Activated naive CD8-positive, alpha-beta T cell (primary cell): ENCODE results near the gene MRPS25.

ENCODE experiments used
- H3K27ac Mint-ChIP-seq: one replicate; pipeline ENCODE4 v1.8.0; 2021; ENCODE audit warnings: mixed read lengths
- H3K27me3 Mint-ChIP-seq: one replicate; pipeline ENCODE4 v1.8.0; 2021; ENCODE audit warnings: mixed read lengths
- H3K36me3 Mint-ChIP-seq: one replicate; pipeline ENCODE4 v1.8.0; 2021; ENCODE audit warnings: mixed read lengths
- H3K4me1 Mint-ChIP-seq: one replicate; pipeline ENCODE4 v1.8.0; 2021; ENCODE audit warnings: low read depth, mixed read lengths
- H3K4me3 Mint-ChIP-seq: one replicate; pipeline ENCODE4 v1.8.0; 2021; ENCODE audit warnings: mild to moderate bottlenecking, mixed read lengths
- H3K9me3 Mint-ChIP-seq: one replicate; pipeline ENCODE4 v1.8.0; 2021; ENCODE audit warnings: low read depth, mixed read lengths

Gene MRPS25

DNA sequence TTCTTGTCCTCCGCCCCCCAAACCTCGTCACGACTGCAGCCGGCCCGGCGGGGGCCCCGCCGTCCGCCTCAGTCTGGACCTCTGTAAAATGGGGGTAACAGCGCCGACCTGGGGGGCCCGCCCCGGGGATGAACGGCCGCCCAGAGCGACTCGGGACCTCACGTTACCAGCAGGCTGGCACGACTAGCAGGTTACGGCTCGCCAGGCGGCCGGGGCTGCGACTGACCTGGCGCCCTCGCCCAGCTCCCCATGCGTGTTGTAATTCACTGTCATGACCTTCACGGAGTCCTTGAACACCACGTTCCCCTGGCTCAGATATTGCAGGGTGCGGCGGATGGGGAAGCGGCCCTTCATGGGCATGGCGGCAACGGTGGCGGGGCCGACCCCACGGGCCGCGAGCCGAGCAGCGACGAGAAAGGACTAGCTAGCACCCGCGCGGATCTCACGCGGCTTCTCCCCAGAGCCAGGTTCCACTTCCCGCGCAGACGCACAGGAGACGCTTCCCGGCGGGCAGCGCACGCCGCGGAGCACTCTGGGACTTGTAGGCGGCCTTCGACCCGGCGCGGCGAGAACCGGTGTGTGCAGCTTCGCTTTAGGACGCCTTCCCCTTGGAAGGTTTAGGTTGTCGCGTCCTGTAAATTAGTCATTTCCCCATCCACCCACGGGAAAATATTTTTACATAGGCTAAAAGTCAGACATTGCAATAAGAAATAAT is at the start of gene MRPS25:
TSS of gene MRPS25 (minus strand) at position 481 of the 715 bp plus-strand sequence. CDS start at position 360, 121 bp downstream.
- Mint-ChIP-seq H3K27me3 (no peaks in the 10 kb centered on the region), H3K27ac (peak within 1 kb of the TSS; percentile 98)

DNA sequence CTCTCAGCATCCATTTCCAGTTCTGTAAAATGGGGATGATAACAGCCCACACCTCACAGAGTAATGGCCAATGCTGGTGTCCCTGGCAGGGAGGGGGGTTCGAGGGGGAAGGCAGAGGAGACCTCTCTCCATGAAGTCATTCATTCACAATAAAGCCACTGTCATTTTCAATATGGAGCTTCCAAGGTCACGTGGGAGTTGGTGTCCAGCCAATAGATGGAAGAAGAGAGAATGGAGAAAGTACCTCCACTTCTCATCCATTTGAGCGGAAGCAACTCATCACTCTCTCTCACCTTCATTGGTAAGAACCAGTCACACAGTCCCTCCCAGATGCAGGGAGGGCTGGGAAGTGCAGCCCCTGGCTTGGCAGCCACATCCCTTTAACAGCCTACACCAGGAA is 48.8 kb upstream of the MRPS25 start:
- no peak overlapping the region for H3K27ac Mint-ChIP-seq
- no peaks in the 10 kb centered on the region for H3K36me3 Mint-ChIP-seq

More for the DNA sequence above, at the start of gene MRPS25:
- H3K9me3 Mint-ChIP-seq, result no peaks in the 10 kb centered on the region
- peaks cover 6% of the 10 kb centered on the region for H3K36me3 Mint-ChIP-seq
- H3K4me3 Mint-ChIP-seq, result peak within 1 kb of the TSS; percentile 96
- peaks cover 25% of the 10 kb centered on the region for H3K4me1 Mint-ChIP-seq

DNA sequence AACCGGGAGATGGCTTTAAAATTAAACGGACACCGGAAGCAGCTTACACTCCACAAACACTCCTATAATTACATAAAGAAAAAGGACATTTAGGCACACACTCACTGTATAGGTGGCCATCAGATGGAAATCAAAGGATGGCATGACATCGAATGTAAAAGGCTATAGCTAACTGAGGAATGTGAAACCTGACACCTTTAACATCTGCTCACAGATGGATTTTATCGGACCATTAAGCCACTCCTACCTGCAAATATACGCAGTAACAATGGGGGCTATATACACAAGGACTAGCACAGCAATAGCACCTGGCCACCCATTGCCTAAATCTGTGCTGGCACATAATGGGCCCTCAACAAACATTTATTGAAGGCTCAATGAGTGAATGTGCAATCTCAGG is 48.4 kb upstream of the MRPS25 start:
- H3K36me3 Mint-ChIP-seq, result no peaks in the 10 kb centered on the region
- H3K9me3 Mint-ChIP-seq, result no peaks in the 10 kb centered on the region
- no peak overlapping the region for H3K4me3 Mint-ChIP-seq
- H3K4me1 Mint-ChIP-seq, result no peaks in the 10 kb centered on the region
- no peak overlapping the region for H3K27ac Mint-ChIP-seq
- no peaks in the 10 kb centered on the region for H3K27me3 Mint-ChIP-seq

More for the DNA sequence above, 48.8 kb upstream of the MRPS25 start:
- no peak overlapping the region for H3K4me3 Mint-ChIP-seq
- H3K4me1 Mint-ChIP-seq, result no peaks in the 10 kb centered on the region
- H3K27me3 Mint-ChIP-seq, result no peaks in the 10 kb centered on the region
- H3K9me3 Mint-ChIP-seq, result no peaks in the 10 kb centered on the region

DNA sequence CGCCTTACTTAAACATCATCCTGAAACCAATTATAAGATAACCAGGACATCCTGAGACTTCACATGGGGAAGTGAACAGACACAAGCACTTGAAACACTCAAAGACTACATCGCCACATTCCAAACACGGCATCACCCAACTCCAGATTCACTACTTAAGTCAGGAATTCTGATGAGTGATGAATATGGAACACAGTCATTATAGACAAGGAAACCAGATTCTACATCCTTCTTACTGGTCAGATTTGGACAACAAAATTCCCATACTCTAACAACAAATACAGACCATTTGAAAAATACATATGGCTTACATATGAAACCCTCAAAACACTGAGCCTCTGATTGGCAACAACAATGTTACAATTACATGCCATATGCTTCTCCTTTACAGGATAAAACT is 46.9 kb upstream of the MRPS25 start:
- Mint-ChIP-seq H3K27ac (no peak overlapping the region), H3K4me1 (peaks cover 6% of the 10 kb centered on the region), H3K36me3 (no peaks in the 10 kb centered on the region), H3K4me3 (no peak overlapping the region), H3K27me3 (peaks cover 4% of the 10 kb centered on the region), H3K9me3 (no peaks in the 10 kb centered on the region)

DNA sequence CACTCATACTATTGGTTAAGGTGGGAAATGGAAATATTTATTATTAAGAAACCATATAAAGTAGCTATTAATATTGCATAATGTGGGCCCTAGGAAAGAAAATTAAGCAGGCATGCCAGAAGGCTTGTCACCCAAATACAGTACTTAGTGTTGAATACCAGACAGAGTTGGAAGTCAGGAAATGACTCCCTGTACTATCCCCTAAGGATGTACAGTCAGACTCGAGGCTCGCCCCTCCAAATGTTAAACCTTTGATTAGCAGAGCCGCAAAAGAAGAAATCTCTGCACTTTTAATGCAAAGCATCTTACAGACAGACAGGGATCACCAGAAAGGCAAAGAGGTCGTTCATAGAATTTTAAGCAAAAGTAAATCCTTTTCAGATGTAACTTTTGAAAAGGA is 45.1 kb upstream of the MRPS25 start:
- Mint-ChIP-seq H3K27me3 (peaks cover 6% of the 10 kb centered on the region), H3K4me3 (no peak overlapping the region), H3K9me3 (no peaks in the 10 kb centered on the region), H3K36me3 (no peaks in the 10 kb centered on the region), H3K4me1 (peaks cover 6% of the 10 kb centered on the region), H3K27ac (no peak overlapping the region)

DNA sequence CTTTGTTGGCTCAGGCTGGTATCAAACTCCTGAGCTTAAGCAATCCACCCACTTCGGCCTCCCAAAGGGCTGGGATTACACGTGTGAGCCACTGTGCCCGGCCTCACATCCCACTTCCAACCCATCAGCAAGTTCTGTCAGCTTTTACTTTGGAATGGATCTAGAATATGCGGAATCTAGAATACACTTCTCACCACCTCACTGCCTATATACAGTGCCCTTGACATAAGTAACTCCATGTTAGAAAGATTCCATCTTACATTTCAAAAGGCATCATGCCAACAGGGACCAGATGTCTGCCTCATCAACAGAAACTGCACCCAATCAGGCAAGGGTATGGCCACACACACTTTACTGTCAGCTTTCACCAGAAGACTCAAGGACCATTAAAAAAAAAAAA is 43.8 kb upstream of the MRPS25 start:
- Mint-ChIP-seq H3K27ac (no peak overlapping the region), H3K27me3 (peaks cover 6% of the 10 kb centered on the region), H3K9me3 (no peaks in the 10 kb centered on the region), H3K4me1 (peaks cover 6% of the 10 kb centered on the region), H3K36me3 (no peaks in the 10 kb centered on the region), H3K4me3 (no peak overlapping the region)

DNA sequence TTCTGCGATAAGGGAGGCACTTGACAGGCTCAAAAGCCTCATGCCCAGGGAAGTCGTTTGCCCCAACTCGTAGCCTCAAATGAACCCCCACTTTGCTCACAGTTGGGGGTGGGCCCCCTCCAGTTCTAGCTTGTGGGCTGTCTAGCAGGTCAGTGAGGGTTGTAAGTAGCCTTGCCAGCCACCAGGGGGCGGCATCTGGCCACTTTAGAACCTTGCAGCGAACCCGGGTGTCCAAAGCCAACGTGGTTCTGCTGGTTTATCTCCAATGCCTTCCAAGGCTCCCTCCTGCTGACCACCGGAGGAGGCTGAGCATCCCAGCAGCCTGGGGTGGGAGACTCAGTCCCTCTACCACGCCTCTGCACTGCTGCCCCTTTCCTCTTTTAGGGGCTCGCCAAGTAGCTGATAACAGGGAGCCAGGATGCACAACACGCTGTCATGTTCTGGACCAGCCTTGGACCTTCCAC is 43.0 kb upstream of the MRPS25 start:
- Mint-ChIP-seq H3K27me3 (peaks cover 8% of the 10 kb centered on the region), H3K27ac (no peak overlapping the region), H3K36me3 (no peaks in the 10 kb centered on the region), H3K9me3 (no peaks in the 10 kb centered on the region), H3K4me3 (no peak overlapping the region), H3K4me1 (peaks cover 6% of the 10 kb centered on the region)

DNA sequence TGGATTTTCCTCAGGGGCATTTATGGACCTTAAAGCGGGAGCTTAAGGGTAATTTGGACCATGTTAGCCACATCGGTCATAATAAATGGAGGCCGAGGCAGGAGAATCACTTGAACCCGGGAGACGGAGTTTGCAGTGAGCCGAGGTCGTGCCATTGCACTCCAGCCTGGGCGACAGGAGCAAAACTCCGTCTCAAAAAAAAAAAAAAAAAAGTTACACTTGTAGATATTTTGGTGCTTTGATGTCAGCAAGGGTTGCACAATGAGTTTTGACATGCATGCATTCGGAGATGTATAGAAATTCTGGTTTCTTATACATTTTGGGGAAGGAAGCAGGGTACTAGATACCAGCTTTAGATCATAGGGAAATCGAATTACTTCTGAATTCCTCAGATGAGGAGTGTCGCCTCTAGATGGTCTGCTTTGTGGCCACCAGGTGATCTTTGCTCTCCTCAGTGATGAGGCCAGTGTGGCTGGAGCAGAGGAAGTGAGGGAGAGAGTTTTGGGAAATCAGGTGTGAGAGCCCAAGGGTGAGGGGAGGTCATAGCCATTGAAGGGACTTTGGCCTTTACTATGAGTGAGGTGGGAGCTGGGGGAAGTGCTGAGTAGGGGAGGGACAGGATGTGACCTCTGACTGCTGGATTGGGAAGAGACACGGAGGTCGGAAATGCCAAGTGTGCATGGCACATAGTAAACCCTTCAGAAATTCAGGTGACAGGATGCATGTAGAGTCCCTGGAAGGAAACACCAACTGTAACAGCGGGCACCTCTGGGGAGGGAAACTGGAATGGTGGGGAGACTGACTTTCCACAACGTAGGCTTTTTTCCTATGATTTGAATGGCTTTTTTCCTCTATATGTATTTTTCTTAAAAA is 42.2 kb upstream of the MRPS25 start:
- H3K27ac Mint-ChIP-seq, result no peak overlapping the region
- H3K9me3 Mint-ChIP-seq, result no peaks in the 10 kb centered on the region
- H3K27me3 Mint-ChIP-seq, result peaks cover 8% of the 10 kb centered on the region
- H3K4me1 Mint-ChIP-seq, result peaks cover 6% of the 10 kb centered on the region
- H3K36me3 Mint-ChIP-seq, result no peaks in the 10 kb centered on the region
- H3K4me3 Mint-ChIP-seq, result no peak overlapping the region

DNA sequence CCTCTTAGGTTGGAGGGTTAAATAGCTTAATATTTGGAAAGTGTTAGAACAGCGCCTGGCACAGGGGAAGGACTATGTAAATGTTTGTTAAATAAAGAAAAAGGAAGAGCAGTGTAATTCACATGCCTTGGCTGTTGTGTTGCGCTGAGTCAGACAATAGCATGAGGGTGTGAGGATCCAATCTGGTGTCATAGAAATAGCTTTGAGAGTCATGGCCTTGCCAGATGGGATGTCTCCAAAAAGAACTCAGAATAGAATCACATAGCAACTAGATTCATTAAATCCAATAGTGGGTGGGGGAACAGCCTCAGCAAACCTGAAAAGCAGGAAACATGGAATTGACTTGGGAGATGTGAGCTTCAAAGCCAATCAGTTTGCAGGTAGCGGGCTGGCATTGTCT is 37.7 kb upstream of the MRPS25 start:
- Mint-ChIP-seq H3K27ac (no peak overlapping the region), H3K27me3 (peaks cover 8% of the 10 kb centered on the region), H3K4me3 (no peak overlapping the region), H3K4me1 (peaks cover 21% of the 10 kb centered on the region), H3K9me3 (no peaks in the 10 kb centered on the region), H3K36me3 (no peaks in the 10 kb centered on the region)

DNA sequence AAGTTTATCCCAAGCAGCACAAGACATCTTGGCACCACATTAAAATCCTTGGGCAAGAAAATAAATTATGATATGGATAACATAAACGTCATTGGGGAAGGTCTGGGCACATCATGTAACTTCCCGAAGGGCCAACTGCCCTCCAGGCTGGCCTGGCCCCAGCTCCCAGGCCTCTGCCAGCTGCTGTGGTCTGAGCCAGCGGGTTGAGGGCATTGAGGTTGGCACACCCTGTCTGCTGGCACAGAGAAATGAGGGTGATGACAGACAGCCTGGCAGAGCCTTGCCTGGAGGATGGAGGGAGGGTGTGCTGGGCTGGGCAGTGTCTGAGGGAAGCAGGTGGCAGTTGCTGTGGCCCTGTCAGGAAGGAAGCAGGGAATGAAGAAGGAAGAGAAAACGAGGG is 37.1 kb upstream of the MRPS25 start:
- Mint-ChIP-seq H3K27me3 (peaks cover 5% of the 10 kb centered on the region), H3K4me1 (peaks cover 22% of the 10 kb centered on the region), H3K4me3 (no peak overlapping the region), H3K9me3 (no peaks in the 10 kb centered on the region), H3K27ac (no peak overlapping the region), H3K36me3 (no peaks in the 10 kb centered on the region)

DNA sequence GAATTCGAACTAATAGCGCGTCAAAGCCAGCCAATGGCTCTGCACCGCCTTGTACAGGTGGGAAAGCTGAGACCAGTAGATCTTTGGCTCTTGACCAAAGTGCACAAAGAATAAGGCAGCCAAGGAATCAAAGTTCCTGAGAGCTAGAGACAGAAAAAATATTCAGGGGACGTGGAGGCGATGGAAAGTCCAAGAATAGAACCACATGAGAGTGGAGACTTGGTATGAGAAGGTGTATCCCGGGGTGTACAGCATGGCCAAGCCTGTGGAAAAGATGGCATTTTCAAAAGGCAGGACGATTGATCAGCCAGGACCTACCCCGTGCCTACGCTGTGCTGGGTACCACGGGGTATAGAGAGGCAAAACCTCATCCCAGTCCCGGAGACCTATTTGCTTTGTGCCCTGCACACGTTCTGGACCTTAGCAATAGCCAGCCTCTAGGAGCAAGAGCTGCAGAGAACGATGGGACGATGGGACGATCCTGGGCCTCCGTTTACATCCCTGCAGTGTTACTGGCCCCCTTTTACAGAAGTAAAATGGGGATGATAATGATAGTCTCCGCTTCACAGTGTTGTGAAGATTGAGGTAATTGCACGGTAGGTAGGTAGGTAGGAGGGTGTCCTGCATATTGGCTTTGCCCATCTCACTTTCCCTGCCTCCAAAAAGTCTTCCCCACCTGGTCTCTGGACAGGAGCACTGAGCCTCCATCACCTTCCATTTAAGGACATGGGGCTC is 34.4 kb upstream of the MRPS25 start:
- Mint-ChIP-seq H3K27ac (peak overlapping the region; percentile 99), H3K9me3 (no peaks in the 10 kb centered on the region), H3K27me3 (peaks cover 2% of the 10 kb centered on the region), H3K4me1 (peaks cover 28% of the 10 kb centered on the region), H3K4me3 (peak overlapping the region; percentile 97), H3K36me3 (peaks cover 6% of the 10 kb centered on the region)

DNA sequence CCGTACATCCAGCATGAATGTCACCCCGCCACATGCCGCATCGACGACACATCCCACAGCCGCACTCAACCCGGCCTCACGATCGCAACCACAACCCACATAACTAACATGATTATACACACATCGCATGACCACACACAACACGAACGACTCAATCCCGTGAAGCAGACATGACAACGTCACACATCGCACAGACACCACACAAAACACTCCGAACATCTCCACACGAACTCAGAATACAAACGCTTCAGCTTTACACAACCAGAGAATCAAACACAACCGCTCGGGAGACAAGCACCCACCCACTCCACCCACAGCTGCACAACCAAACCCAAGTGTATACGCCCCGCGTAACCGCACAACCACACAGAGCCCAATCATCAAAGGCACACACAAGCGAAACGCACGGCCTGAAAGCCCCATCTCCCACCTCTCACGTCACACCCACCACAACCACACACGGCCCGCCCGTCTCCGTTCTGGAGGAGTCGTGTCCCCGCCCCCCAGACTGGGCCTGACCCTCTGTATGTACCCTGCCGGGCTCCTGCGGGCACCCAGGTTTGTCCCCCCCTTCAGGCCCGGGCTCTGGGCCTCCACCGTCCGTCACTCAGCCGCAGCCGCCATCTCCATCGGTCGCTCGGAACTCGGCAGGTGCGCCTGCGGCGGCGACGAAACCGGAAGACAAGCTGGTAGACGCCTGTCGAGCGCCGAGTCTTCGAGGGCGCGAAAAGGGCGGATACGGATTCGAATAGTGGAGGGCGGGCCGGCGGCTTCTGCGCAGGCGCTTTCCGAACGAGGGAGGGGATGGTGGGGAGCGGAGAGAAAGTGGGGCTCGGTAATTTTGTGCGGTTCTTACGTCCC is 33.6 kb upstream of the MRPS25 start, which contains the start of gene RBSN:
TSS of gene RBSN (minus strand) at position 646 of the 861 bp plus-strand sequence. CDS start 3,028 bp downstream, outside the sequence.
- Mint-ChIP-seq H3K9me3 (no peaks in the 10 kb centered on the region), H3K27me3 (peaks cover 2% of the 10 kb centered on the region), H3K36me3 (peaks cover 6% of the 10 kb centered on the region), H3K27ac (peak within 1 kb of the TSS; percentile 99), H3K4me3 (peak within 1 kb of the TSS; percentile 97), H3K4me1 (peaks cover 28% of the 10 kb centered on the region)

DNA sequence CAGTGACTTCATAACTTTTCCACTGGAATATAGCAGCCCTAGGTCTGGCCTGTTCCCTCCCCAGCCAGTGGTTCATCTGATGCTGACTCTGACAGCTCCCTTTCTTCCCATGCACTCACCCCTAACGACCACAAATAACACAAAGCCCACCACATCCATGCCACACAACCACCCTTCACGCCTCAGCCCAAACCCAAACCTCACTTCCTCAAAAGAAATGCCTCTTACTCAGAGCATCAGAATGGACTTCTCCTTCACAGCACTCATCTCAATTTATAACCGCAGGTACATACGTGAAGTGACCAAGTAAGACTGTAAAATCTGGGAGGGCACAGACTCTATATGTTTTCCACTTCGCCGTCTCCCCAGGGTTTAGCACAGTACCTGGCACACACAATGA is 32.8 kb upstream of the MRPS25 start:
- Mint-ChIP-seq H3K36me3 (peaks cover 6% of the 10 kb centered on the region), H3K4me3 (peak overlapping the region; percentile 97), H3K9me3 (no peaks in the 10 kb centered on the region), H3K4me1 (peaks cover 29% of the 10 kb centered on the region), H3K27me3 (no peaks in the 10 kb centered on the region), H3K27ac (peak overlapping the region; percentile 99)

DNA sequence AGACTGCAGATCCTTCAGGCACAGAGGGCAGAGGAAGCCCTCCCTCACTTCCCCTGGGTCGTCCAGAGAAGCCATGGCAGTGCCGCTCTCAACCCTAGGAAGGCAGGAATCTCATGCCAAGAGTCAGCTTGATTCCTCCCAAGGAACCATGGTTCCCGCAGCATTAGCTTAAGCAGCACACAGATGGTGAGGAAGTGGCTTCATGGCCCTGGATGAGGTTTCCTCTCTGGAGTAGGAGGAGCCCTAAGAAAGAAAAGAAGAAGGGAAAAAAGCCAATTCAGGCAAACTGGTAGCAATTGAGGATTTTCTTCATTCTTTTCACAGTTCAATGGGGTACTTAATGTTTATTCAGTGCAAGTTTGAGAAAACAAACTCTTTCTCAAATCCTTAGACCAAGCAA is 30.9 kb upstream of the MRPS25 start:
- Mint-ChIP-seq H3K4me3 (no peak overlapping the region), H3K9me3 (no peaks in the 10 kb centered on the region), H3K4me1 (peaks cover 31% of the 10 kb centered on the region), H3K36me3 (peaks cover 9% of the 10 kb centered on the region), H3K27me3 (no peaks in the 10 kb centered on the region), H3K27ac (no peak overlapping the region)
